ENCODE measurements around the gene PBX3.

GRCh38 chr9:125977223-125977622, 230.1 kb downstream of the PBX3 start:
- TF ChIP-seq CTCF (conservative IDR thresholded peaks at IDR 0.05): no peak
- TF ChIP-seq ZFX (IDR thresholded peaks at IDR 0.05): no peak

Measured in C4-2B (cell line).